GM18520 (cell line): ENCODE data around the gene CDC42EP5.
"Not testable (repeated sequence)": the region's sequence is repeated elsewhere in the genome, so short reads cannot be mapped to it uniquely, and the experiment has no call there.

Experiments
- ATAC-seq: cut with Tn5 transposase; IDR thresholded peaks from one replicate; pipeline ENCODE4 v1.9.1; 2021; ENCODE audit not compliant: unreplicated experiment

The CDC42EP5 gene

DNA sequence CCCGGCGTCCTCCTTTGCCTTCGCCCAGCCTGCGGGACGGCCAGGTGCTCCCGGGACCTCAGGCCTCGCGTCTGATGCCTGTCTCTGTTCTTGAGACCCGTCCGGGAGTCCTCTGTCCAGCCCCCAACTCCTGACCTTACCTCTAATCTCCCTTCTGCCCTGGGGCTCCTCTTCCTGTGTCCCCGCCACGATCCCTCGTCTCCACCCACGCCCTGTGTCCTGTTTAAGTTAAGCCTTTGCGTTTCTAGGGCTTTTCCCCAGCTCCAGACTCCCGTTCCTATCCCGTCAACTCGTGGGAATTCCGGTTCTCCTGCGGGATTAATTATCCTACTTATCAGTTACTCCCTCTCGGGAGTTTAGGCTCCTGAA lies 23.4 kb downstream of the CDC42EP5 start:
- ATAC-seq = no peak

DNA sequence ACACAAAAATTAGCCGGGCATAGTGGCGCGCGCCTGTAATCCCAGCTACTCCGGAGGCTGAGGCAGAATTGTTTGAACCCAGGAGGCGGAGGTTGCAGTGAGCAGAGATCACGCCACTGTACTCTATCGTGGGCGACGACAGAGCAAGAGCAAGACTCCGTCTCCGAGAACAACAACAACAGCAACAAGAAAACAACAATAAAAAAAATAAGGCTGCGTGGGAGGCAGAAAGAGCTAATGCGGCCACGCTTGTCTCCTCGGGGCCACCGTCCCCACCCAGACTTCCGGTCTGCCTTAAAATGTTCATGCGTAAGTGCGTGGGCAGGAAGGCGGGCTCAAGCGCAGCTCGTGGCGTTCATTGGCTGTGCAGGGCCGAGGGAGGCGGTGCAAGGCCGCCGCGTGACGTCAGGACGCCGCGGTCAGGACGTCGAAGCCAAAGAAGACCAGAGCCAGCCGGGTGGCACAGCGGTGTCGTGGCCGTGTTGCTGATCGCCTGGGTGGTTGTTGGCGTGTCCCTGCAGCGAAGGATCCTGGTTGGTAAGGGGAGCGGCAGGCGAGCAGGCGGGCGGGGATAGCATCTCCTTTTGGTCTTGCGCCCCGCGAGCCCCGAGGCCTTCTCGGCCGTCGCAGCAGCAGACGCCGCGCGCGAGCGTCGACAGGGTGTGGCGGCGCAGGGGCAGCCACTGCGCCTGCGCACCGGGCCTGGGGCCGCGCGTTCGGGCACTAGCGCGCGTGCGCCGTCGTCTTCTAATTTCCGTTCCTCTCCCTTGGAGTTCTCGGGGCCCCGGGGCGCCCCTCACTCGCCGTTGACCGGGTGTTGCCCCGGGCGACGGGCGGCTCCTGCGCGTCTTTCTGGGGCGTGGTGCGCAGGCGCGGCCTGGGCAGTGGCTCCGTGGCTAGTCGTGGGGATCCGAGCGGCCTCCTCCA lies 24.1 kb downstream of the CDC42EP5 start, which contains the start of gene LENG8:
TSS of gene LENG8 (plus strand) at position 426 of the 927 bp plus-strand sequence. CDS start 2,146 bp downstream, outside the sequence.
- peak; percentile 78 for ATAC-seq

DNA sequence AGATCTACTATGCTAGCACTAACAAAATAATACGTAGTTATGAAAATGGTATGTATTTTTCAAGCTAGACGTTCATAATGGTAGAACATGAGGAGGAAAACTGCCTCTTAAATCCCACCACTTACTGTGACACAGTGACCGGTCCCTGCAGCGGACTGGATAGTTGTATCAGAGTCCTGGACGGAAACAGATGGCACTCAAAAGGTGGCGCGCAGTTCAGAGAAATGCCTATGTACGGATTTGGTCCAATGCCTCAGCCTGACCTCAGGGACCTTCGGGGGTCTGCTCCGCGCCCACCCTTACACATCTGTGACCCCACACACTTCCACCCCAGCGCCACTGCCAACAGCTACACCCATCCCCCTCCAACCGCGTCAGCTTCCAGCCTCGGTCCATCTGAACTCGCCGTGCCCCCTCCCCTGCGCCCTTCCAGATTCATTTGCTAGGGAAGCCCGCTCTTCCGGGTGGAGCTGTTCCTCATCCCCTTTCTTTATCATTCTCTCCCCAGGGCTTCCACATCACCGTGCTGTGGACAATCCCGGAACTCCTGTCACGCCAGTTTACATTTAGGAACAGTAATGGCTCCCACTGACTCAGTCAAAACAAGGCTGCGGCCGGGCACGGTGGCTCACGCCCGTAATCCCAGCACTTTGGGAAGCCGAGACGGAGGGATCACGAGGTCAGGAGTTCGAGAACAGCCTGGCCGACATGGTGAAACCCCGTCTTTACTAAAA lies 24.9 kb downstream of the CDC42EP5 start:
- no peak for ATAC-seq

DNA sequence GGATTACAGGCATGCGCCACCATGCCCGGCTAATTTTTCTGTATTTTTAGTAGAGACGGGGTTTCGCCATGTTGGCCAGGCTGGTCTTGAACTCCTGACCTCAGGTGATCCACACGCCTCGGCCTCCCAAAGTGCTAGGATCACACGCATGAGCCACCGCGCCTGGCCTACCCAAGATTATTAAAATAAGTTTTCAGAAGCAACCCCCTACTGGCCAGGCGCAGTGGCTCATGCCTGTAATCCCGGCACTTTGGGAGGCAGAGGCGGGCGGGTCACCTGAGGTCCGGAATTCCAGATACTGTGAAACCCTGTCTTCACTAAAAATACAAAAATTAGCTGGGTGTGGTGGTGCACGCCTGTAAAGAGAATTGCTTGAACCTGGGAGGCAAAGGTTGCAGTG lies 26.7 kb downstream of the CDC42EP5 start:
- ATAC-seq = not testable (repeated sequence)

DNA sequence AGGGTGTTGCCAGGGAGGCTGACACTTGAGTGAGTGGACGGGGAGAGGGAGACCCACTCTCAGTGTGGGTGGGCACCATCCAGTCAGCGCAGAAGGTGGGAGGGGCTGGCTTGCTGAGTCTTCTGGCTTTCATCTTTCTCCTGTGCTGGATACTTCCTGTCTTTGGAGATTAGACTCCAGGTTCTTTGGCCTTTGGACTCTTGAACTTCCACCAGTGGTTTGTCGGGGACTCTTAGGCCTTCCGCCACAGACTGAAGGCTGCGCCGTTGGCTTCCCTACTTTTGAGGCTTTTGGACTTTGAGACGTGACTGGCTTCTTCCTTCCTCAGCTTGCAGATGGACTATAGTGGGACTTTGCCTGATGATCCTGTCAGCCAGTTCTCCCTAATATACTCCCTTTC lies 28.4 kb downstream of the CDC42EP5 start:
- no peak for ATAC-seq

DNA sequence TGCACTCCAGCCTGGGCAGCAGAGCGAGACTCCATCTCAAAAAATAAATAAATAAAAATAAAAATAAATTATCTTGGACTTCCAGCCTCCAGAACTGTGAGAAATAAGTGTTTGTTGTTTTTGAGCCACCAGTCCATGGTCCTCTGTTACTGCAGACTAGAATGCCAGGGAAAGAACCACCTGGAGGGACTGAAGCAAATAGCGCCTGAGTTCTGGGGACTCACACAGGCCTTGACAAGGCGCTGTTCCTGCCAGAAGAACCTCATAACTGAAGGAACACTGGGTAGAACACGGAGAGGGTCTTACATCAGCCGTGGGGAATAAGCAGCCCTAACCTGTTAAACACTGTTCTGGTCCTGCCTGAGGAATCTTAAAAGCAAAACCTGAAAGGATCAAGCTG lies 32.5 kb downstream of the CDC42EP5 start:
- no peak for ATAC-seq

DNA sequence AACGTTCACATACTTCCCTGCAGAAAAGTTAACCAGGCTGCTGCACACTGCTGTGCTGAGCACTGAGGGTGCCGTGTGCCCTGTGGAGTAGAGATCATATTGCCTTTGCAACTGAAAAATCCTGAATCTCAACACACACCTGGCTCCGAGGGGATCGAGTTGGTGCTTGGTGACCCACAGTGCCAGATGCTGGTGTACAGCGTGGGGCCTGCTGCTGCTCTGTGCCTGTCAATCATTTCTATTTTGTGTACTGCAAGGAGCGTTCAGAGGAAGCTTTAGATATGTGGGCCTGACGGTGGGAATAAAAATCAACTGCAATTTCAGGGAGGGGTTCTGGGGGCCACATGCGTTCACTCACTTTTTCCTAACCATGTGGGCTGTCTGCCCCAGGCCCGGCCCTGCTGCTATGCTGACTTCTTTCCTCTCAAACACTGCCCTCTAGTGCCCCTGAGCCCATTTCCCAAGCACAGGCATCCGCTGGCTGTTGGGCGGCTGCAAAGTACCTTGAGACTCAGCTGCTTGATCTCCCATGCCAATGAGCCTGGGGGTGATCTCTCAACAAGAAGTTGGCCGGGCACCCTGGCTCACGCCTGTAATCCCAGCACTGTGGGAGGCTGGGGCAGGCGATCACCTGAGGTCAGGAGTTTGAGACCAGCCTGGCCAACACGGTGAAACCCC lies 33.8 kb downstream of the CDC42EP5 start:
- no peak for ATAC-seq

DNA sequence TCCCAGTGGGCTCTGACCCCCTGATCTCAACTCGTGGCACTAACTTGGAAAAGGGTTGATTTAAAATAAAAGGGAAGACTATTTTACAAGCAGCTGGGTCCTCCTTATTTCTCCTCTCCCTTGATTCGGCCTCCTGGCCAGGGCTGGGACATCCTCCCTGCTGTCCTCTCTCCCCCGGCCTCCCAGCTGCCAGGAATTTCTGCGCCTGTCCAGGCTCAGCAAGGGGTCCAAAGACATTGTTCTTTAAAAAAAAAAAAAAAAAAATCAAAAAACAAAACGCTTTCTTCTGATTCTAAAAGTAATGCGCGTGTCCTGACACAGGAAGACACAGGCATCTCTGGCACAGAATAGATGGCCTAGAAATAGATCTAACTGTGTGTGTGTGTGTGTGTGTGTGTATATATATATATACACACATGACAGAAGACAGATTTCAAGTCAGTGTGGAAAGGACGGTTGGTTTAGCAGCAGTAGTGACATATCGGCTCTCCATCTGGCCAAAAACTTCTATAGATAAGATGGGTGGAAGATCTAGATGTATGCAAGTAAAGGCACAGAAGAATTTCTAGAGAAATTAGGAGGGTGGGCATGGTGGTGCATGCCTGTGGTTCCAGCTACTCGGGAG lies 36.4 kb downstream of the CDC42EP5 start:
- ATAC-seq = no peak

DNA sequence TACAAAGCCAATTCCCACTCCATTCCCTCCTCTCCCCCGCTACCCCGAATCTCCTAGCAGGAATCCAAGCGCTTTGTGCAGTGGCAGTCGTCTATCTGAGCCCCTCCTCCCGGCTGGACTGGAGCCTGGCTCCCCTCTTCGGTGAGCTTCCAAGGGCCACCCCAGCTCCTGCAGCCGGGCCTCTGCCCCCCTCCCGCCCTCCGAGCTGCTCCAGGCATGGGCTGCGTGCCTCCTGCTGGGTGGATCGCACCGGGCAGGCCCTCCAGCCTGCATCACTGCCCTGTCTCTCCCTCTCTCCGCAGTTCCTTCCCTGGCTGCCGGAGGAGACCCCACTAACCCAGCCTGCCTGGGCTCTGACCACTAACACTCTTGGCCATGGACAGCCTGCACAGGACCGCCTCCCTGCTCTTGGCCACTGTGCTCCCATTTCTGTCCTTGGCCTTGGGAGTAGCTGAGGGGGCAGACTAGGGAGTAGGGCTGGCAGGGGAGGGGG lies 37.0 kb downstream of the CDC42EP5 start:
- no peak for ATAC-seq

DNA sequence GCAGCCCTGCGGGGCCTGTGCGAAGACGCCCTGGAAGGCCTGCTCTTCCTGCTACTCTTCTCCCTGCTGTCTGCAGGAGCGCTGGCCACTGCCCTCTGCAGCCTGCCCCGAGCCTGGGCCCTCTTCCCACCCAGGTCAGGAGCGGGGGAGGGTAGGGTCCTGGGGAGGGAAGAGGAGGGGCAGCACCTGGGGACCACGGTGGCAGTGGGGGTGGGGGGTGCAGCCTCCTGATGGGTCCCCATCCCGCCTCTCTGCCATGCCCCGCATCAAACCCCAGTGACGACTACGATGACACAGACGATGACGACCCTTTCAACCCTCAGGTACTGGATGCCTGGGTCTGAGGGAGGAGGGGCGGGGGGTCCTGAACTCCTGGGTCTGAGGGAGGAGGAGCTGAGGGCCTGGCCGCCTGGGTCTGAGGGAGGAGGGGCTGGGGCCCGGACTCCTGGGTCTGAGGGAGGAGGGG lies 37.5 kb downstream of the CDC42EP5 start:
- ATAC-seq = no peak

DNA sequence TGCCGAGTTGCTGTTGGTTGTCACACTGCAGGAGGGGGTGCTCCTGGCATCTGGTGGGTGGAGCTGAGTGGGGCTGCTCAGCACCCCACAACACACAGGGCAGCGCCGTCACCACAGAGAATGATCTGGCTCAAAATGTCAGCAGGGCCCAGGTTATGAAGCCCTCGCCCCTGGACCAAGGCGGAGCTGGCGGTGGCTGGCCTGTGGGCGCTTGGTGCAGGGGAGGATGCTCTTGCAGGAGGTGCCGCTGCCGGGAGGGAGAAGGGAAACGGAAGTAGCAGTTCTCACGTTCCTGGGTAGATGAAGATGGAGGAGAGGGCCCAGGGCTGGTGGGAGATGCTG lies 38.3 kb downstream of the CDC42EP5 start:
- ATAC-seq = no peak

DNA sequence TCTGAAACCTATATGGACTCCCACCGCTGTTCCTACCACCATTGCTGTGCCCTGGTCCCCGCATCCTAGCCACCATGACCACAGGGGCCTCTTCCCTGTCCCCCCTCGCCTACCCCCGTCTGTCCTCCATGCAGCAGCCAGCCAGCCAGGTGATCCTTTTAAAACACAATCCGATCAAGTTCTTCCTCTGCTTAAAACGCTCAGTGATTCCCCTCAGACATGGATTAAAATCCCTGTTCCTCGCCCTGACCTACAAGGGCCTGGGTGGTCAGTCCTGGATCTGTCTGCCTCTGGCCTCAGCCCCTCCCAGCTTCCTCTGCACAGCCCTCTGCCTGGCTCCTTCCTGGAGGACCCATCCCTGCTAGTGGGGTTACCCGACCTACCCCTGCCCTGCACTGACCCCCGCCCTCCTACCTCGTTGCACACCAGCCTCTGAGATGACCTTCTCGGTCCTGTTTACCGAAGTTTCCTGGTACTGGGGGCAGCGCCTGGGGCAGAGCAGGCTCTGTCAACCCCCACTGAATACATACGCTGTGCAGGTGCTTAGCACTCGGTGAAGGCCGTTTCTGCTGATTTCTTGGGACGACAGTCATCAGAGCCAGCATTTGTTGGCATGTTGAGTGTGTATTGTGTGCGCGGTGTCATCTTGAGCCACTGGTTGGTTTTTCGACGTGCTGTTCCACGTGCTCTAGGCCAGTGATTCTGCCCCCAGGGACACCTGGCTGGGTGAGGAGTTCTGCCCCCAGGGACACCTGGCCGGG lies 38.8 kb downstream of the CDC42EP5 start:
- ATAC-seq = no peak

DNA sequence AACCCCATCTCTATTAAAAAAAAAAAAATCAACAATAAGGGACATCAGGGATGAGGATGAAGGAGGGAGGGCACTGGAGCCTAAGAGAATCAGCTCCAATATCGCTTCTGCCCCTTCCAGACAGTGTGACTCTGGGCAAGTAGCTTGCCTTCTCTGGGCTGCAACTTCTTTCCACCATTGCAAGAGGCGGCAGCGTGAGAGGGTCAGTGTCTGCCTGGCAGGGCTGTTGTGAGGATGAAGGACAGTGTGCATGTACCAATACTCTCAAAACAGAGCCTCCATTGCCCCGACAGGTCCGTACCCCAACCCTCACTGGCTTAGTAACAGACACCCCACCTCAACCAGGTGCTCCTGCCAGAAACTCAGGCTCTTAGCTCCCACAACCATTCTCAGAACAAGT lies 39.4 kb downstream of the CDC42EP5 start:
- no peak for ATAC-seq

DNA sequence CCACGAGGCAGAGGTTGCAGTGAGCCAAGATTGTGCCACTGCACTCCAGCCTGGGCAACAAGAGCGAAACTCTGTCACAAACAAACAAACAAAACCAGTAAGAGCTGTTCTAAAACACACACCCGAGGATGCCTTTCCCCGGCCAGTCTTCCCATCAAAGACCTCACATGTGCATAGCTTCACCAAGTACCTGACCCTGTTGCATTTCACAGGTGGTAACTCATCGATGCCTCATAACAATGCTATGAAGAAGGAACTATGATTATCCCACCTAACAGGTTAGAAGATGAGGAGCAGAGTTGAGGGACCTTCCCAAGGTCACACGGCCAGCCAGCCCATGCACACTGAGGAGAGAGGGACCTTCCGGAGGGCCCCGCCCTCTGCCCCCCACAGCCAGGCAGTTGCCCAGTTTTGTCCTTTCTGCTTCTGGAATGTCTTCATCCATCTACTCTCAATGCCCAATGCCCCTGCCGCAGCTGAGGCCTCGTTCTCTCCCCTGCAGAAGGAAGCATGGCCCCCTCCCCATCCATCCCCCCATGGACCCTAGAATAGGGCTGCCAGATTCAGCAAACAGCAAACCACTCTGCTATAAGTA lies 40.9 kb downstream of the CDC42EP5 start:
- no peak for ATAC-seq

DNA sequence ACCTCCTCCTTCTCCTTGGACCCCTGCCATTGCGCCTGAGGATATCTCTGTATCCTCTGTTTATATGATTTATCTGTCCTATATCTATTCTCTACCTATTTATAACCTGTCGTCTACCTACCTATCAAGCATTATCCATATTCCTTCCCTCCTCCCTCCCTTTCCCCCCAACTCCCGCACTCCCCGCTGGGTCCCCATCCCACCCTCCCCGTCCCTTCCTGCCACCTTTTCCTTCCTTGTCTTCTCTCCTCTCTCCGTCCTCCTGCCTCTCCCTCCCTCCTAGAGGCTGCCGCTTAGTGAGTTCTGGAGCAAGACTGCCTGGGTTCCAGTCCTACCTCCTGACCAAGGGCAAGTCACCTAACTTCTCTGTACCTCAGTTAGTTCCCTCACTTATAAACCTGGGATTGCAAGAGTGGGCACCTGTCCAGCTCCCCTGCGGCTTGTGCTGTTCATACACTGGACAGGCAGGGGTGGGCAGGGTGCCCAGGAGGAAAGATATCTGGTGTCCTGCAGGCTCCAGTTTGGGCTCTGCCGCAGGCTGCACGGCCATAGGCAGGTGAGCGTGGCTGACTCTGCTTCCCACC lies 41.7 kb downstream of the CDC42EP5 start:
- ATAC-seq = no peak

DNA sequence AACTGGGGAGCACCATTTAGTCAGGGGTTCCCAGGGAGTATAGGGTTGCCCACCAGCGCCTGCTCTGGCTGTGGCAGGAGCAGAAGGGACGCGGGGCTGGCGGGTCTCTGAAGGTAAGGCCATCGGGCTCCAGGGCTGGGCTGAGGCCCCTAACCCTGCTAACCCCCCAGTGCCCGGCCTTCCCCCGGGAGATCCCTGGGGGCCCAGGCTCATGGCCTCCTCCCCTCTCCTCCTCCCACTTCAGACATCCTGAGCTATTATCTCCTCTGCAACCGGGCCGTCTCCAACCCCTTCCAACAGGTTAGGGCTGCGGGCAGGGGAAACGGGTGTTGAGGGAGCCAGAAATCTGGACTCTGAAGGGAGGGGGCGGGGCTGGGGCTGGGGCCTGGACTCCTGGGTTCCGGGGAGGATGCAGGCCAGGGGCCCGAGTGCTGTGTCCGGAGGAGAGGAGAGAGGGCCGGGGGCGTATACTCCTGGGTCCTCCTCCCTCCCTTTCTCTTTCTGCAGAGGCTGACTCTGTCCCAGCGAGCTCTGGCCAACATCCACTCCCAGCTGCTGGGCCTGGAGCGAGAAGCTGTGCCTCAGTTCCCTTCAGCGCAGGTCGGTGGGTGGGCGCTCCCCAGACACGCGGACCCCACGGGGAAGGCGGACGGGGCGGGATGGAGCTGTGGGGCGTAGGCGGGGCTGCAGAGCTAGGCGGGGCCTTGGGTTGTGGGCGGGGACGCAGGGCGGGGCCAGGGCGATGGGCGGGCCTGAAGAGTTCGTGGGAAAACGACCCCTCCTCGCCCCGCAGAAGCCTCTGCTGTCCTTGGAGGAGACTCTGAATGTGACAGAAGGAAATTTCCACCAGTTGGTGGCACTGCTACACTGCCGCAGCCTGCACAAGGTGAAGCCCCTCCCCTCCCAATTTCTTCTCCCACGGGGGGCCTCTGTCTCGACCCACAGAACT lies 42.5 kb downstream of the CDC42EP5 start:
- ATAC-seq = no peak

DNA sequence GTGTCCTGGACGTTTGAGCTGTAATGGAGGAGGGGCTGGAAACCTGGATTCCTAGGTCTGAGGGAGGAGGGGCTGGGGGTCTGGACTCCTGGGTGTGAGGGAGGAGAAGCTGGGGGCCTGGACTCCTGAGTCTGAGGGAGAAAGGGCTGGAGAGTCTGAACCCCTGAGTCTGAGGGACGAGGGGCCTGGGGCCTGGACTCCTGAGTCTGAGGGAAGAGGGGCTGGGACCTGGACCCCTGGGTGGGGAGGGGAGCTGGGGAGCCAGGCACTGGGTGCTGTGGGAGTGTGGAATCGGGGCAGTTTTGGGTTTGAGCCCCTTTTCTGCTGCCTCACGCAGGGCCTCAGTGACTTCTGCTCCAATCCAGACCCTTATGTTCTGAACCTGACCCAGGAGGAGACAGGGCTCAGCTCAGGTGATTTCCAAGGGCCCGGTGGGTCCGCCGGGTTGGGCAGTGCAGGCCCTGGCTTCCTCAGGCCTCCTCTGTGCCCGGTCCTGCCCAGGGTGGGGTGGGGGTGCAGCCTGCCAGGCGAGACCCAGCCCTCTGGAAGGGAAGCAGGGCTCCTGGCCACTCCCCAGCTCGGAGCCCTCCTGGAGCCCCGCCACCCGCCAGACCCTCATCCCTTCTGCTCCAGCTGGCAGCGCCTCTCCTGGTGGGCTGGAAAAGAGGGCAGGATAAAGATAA lies 43.4 kb downstream of the CDC42EP5 start:
- ATAC-seq = no peak

DNA sequence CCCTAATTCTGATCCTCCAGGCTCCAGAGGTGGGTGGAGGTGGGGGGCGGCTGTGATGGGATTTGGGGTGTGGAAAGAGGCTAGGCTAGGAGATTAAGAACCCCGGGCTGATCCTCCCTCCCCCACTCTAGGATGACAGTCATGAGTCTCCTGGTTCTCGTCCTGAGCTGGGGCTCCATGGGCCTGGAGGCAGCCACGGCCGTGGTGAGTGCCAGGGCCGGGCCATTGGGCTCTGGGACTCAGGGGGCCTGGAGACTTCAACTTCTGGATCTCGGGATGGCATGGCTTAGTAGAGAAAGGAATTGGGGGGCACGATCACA lies 44.0 kb downstream of the CDC42EP5 start:
- no peak for ATAC-seq
